HepG2 (cell line): Measurements from ENCODE around the gene TRMT1. TPM values are rescaled to one million over a fixed set of nuclear protein-coding genes. Genes with fewer than 3 reads are reported as not detected.

Experiments used
- ATAC-seq: fragments of 200-7000 bp; cut with Tn5 transposase; 3 replicates; pipeline ENCODE4 v1.9.1; 2020; ENCODE audit warnings: mild to moderate bottlenecking, moderate library complexity
- BruUV-seq: library from RNA; stranded (reverse); fragments of 400-500 nt; replicated peaks from 2 replicates; lab custom pipeline; 2021; lab: Mats Ljungman, UMichigan
- CTCF ChIA-PET: fragments of 300-600 bp; formaldehyde crosslinking; extraction: SDS; loops from one replicate; lab custom pipeline; 2021; ENCODE audit warnings: low total read pairs, inconsistent platforms, low intra/inter-chr PET ratio; lab: Yijun Ruan, JAX
- POLR2A ChIA-PET: fragments of 350-600 bp; sonication (Branson Sonifier 250); formaldehyde crosslinking; loops from one replicate; lab custom pipeline; 2020; ENCODE audit warnings: antibody characterized with exemption, inconsistent platforms; lab: Yijun Ruan, JAX
- DNase-seq: peaks from one replicate; pipeline ENCODE4 v3.0.0-alpha.2; 2015; ENCODE audit warnings: low spot score
- FAIRE-seq: peaks from 3 replicates; lab custom pipeline; 2011; peaks lifted over from hg19 to GRCh38; lab: Jason Lieb, UNC
- H2AFZ ChIP-seq: one replicate; pipeline ENCODE4 v1.6.1; 2011; ENCODE audit warnings: low read length, inconsistent platforms
- H3K27ac ChIP-seq: fragments of 300-600 bp; 3 replicates; pipeline ENCODE4 v1.8.0; 2011; ENCODE audit warnings: mixed run types, mild to moderate bottlenecking, mixed read lengths, low read length, inconsistent platforms; ENCODE audit not compliant: insufficient read depth; ENCODE audit errors: extremely low read length
- H3K27me3 ChIP-seq, 2 experiments: fragments of 200-600 bp in 1 of 2; 2 replicates in 1 of 2; 3 replicates in 1 of 2; pipeline versions ENCODE4 v1.6.0 to v1.8.0; 2011; ENCODE audit warnings: low read length in 2 of 2, mild to moderate bottlenecking in 2 of 2, moderate library complexity in 2 of 2, inconsistent platforms in 1 of 2; ENCODE audit not compliant: insufficient read depth in 2 of 2, control insufficient read depth in 1 of 2
- H3K36me3 ChIP-seq, 2 experiments: fragments of 200-600 bp in 1 of 2; replicated peaks in 1 of 2; 2 replicates in 1 of 2; 3 replicates in 1 of 2; pipeline versions ENCODE4 v1.5.1 to v1.8.0; 2011; ENCODE audit warnings: low read length in 2 of 2, inconsistent platforms in 1 of 2; ENCODE audit not compliant: insufficient read depth in 2 of 2, control insufficient read depth in 1 of 2
- H3K4me1 ChIP-seq: 2 replicates; pipeline ENCODE4 v1.5.1; 2012; ENCODE audit warnings: low read length, inconsistent platforms; ENCODE audit not compliant: insufficient read depth
- H3K4me2 ChIP-seq: 2 replicates; pipeline ENCODE4 v1.6.0; 2011; ENCODE audit warnings: low read depth, low read length, inconsistent platforms
- H3K4me3 ChIP-seq, 3 experiments: fragments of 200-600 bp in 1 of 3; sonication (generic), shearing (Covaris generic) in 1 of 3; replicated peaks in 1 of 3; 2 replicates each; pipeline ENCODE4 v1.5.1; 2011 to 2016; ENCODE audit warnings: low read length in 3 of 3, inconsistent platforms in 2 of 3, low read depth in 2 of 3, mild to moderate bottlenecking in 2 of 3, control low read depth in 1 of 3, mixed read lengths in 1 of 3; ENCODE audit not compliant: insufficient read depth in 1 of 3
- H3K79me2 ChIP-seq: one replicate; pipeline ENCODE4 v1.6.1; 2011; ENCODE audit warnings: low read length, inconsistent platforms; ENCODE audit not compliant: insufficient read depth
- H3K9ac ChIP-seq: 2 replicates; pipeline ENCODE4 v1.6.0; 2011; ENCODE audit warnings: mild to moderate bottlenecking, low read depth, low read length, inconsistent platforms; ENCODE audit not compliant: insufficient read depth
- H3K9me3 ChIP-seq: 2 replicates; pipeline ENCODE4 v1.5.1; 2012; ENCODE audit warnings: mild to moderate bottlenecking, low read length
- H4K20me1 ChIP-seq: 2 replicates; pipeline ENCODE4 v1.6.0; 2011; ENCODE audit warnings: inconsistent platforms, mild to moderate bottlenecking, low read length, moderate library complexity; ENCODE audit not compliant: insufficient read depth
- BCLAF1 ChIP-seq: fragments of 450-650 bp; IDR thresholded peaks from 2 replicates; pipeline ENCODE4 v1.6.1; 2017; ENCODE audit warnings: mild to moderate bottlenecking
- CEBPG ChIP-seq: IDR thresholded peaks from 2 replicates; pipeline ENCODE4 v1.6.1; 2016
- CREM ChIP-seq, 2 experiments: sonication (generic) in 1 of 2; formaldehyde crosslinking in 1 of 2; IDR thresholded peaks; 2 replicates each; pipeline versions ENCODE4 v1.4.0 to v1.6.1; 2016 to 2020; ENCODE audit warnings: antibody characterized with exemption in 1 of 2, mild to moderate bottlenecking in 1 of 2, missing genetic modification reagents in 1 of 2
- KDM2A ChIP-seq: sonication (generic); formaldehyde crosslinking; IDR thresholded peaks from 2 replicates; pipeline ENCODE4 v1.4.0; 2020; ENCODE audit warnings: low read depth, missing genetic modification reagents, borderline replicate concordance
- NFE2 ChIP-seq: sonication (generic); formaldehyde crosslinking; IDR thresholded peaks from 2 replicates; pipeline ENCODE4 v1.4.0; 2020; ENCODE audit warnings: missing genetic modification reagents
- REL ChIP-seq: sonication (generic); formaldehyde crosslinking; conservative IDR thresholded peaks from 2 replicates; pipeline ENCODE4 v1.8.0; 2022; ENCODE audit warnings: mild to moderate bottlenecking, missing genetic modification reagents, moderate library complexity
- SALL1 ChIP-seq: sonication (generic); formaldehyde crosslinking; IDR thresholded peaks from 2 replicates; pipeline ENCODE4 v1.8.0; 2022; ENCODE audit warnings: mild to moderate bottlenecking, missing genetic modification reagents
- SMAD1 ChIP-seq: sonication (generic); formaldehyde crosslinking; IDR thresholded peaks from 2 replicates; pipeline ENCODE4 v1.4.0; 2020; ENCODE audit warnings: missing genetic modification reagents, low read depth, mild to moderate bottlenecking, borderline replicate concordance
- SP140L ChIP-seq: sonication (generic); formaldehyde crosslinking; IDR thresholded peaks from 2 replicates; pipeline ENCODE4 v1.4.0; 2020; ENCODE audit warnings: missing genetic modification reagents, borderline replicate concordance
- STAG1 ChIP-seq: sonication (generic); formaldehyde crosslinking; IDR thresholded peaks from 2 replicates; pipeline ENCODE4 v1.4.0; 2020; ENCODE audit warnings: missing genetic modification reagents
- ZNF3 ChIP-seq: IDR thresholded peaks from 2 replicates; pipeline ENCODE4 v1.7.0; 2017; ENCODE audit warnings: inconsistent platforms
- ZNF615 ChIP-seq: sonication (generic); formaldehyde crosslinking; IDR thresholded peaks from 2 replicates; pipeline ENCODE4 v1.5.0; 2020; ENCODE audit warnings: mild to moderate bottlenecking, missing genetic modification reagents, borderline replicate concordance
- ZNF768 ChIP-seq: sonication (generic); formaldehyde crosslinking; IDR thresholded peaks from 2 replicates; pipeline ENCODE4 v1.4.0; 2020; ENCODE audit warnings: missing genetic modification reagents
- ZNF790 ChIP-seq: sonication (generic); formaldehyde crosslinking; IDR thresholded peaks from 2 replicates; pipeline ENCODE4 v1.8.0; 2022; ENCODE audit warnings: missing genetic modification reagents, mild to moderate bottlenecking, borderline replicate concordance
- WGBS: methylation state at CpG from one replicate; pipeline ENCODE4 v1.1.6; 2017; ENCODE audit warnings: low lambda C conversion rate; 5-methylcytosine and 5-hydroxymethylcytosine counted together
- in situ Hi-C: cut with HindIII; loops from 2 replicates; pipeline ENCODE4 v1.10.0; 2017; ENCODE audit warnings: low pct_unique_long_range_greater_than_20kb; ENCODE audit not compliant: extremely low pct_ligation_motif_present
- intact Hi-C: fragments of 100-400 bp; cut with micrococcal nuclease; formaldehyde crosslinking; loops from one replicate; pipeline ENCODE4 v1.10.0; 2022; ENCODE audit not compliant: unreplicated experiment
- polyA plus RNA-seq, 8 experiments: library from polyadenylated mRNA; depleted of rRNA in 3 of 8; stranded (reverse) in 7 of 8; unstranded in 1 of 8; fragments of >200 nt; fragmentation: Illumina TruSeq in 4 of 8; extraction: Trizol in 4 of 8; gene quantifications; 2 replicates each; pipeline versions ENCODE4 v1.2.1 to v1.2.3, GENCODE V29; 2011 to 2016; ENCODE audit warnings: low read depth in 4 of 8, missing spikeins in 1 of 8, mixed read lengths in 1 of 8; ENCODE audit not compliant: insufficient read depth in 1 of 8
- total RNA-seq, 5 experiments: library from RNA; depleted of rRNA; stranded (reverse); fragments of >200 nt; fragmentation: Illumina TruSeq; extraction: Trizol; gene quantifications; 2 replicates each; pipeline ENCODE4 v1.2.3, GENCODE V29; 2016; ENCODE audit warnings: low read depth in 1 of 5
- TF ChIP-seq, protein P1 (sequence below): sonication (generic); formaldehyde crosslinking; IDR thresholded peaks from 2 replicates; pipeline ENCODE4 v1.4.0; 2020; ENCODE audit warnings: missing genetic modification reagents

TRMT1 gene
- total and polyA plus RNA-seq, 2 of the 13 experiments (the other 11 are each of a cell fraction or from before 2014, with no cell fraction given) = 35.5 to 44.1 TPM

DNA sequence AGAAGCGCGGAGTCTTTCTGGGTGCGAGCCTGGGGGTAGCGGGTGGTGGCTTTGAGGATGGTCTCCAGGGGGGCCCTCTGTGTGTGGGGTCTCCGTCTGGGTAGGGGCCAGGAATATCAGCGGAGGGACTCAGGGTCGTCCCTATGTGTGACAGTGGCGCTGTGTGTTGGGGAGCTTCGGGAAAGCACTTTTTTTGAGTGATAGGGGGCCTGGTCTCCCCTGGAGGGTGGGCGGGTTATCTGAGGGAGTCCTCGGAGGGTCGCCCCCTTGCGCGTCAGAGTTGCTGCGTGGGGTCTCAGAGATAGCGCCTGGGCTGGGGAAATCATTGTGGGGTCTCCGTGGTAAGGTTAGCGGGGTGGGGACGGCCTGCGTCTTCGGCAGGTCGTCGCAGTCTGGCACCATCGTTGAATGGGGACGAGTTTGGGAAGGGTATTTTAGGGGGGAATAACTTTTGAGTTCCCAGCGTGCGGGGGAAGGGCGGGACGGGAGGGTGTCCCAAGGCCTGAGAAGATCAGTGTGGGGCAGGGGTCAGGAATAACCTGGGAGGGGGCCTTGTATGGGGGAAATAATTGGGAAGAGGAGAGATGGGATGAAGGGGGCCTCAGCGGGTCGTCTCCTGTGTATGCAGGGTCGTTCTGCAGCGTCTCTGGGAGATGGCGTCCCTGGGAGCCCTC is 34.5 kb upstream of the TRMT1 start (continued):
- TF ChIP-seq, protein P1, sequence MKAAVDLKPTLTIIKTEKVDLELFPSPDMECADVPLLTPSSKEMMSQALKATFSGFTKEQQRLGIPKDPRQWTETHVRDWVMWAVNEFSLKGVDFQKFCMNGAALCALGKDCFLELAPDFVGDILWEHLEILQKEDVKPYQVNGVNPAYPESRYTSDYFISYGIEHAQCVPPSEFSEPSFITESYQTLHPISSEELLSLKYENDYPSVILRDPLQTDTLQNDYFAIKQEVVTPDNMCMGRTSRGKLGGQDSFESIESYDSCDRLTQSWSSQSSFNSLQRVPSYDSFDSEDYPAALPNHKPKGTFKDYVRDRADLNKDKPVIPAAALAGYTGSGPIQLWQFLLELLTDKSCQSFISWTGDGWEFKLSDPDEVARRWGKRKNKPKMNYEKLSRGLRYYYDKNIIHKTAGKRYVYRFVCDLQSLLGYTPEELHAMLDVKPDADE (CRISPR knock-in tag) = no peak
- TF ChIP-seq ZNF790 = no peak
- TF ChIP-seq, all 625 proteins: peak for 20

DNA sequence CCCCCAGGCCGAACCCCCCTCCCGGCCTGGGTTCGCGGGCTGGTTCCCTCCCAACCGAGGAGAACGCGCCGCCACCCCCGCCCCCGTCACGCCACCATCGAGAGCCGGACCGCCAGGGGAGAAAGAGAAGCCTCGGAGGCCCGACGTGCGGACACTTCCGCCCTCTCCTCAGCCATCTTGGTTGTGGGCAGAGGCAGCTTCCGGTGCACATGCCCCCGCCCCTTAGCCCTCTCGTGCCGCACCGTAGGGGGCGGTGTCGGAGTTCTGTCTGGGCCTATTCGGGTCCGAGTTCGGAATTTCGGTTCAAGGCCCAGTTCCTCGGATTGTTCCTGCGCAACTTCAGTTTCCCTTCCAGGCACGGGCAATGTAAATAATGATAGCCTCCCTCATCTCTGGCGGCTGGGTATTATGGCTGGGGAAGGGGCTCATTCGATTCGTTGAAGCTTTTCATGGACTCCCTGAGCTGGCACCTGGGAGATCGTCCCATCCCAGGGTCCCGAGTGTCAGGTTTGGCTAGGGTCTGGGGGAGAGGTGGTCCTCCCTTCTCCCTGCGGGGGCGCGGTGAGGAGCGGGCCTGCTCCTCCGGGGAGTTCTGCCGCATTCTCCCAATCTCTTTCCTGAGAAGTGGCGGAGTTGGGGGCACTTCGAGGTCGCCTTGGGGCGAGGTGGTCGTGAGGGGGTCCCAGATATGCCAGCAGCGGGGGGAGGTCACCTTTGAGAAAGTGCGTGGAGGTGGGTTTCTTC is 33.8 kb upstream of the TRMT1 start, which contains the start of the genes IER2 and STX10:
TSS of gene IER2 (plus strand) at position 225 of the 744 bp plus-strand sequence. CDS start 2,776 bp downstream, outside the sequence.
TSS of gene STX10 (minus strand) at position 189 of the 744 bp plus-strand sequence. CDS start 202 bp downstream, outside the sequence.
- peak; percentile 68 for ATAC-seq
- ChIA-PET POLR2A (interaction anchor here (0.5 to 3.1 kb wide), 14 partner anchors 9 to 185 kb away, joined by 3 to 39 read pairs (median 4); partner anchors contain the start of gene NACC1), CTCF (interaction anchor here (1.4 to 1.6 kb wide), 2 partner anchors 45 to 84 kb away, joined by 4 to 7 read pairs; no protein-coding TSS in a partner anchor)
- H2AFZ ChIP-seq = no peak within 1 kb of the TSS
- peak within 1 kb of the TSS; percentile 92 to 97 (median 96) for H3K4me3 ChIP-seq
- intact Hi-C loops (loop anchor here (2.0 to 5.0 kb wide), 3 partner anchors 16 to 697 kb away; partner anchors contain the start of genes NACC1 and TRMT1), in situ Hi-C loops (loop anchor here (5.0 kb wide), 2 partner anchors 33 to 42 kb away; partner anchors contain the start of genes NACC1 and TRMT1)
- peak within 1 kb of the TSS; percentile 98 for H3K9ac ChIP-seq
- no peaks in the 10 kb centered on the region for H3K9me3 ChIP-seq
- peak within 1 kb of the TSS; percentile 98 for H3K4me2 ChIP-seq
- peak; percentile 91 for DNase-seq
- 0% methylated on average over 14 of the region's 51 CpGs for WGBS
- H3K36me3 ChIP-seq = peaks cover 0 to under 1% of the 10 kb centered on the region in 2 experiments; a peak in 2 of 5 replicates
- FAIRE-seq = peak; percentile 83
- no TSS peak for BruUV-seq
- H3K27me3 ChIP-seq = no peaks in the 10 kb centered on the region; a peak in 1 of 5 replicates
- peaks cover 3% of the 10 kb centered on the region; the same call in 1 of the 2 replicates for H4K20me1 ChIP-seq
- H3K79me2 ChIP-seq = peaks cover 49% of the 10 kb centered on the region
- peak within 1 kb of the TSS; percentile 94 for H3K27ac ChIP-seq
- peaks cover 29% of the 10 kb centered on the region for H3K4me1 ChIP-seq
- TF ChIP-seq STAG1 = peak; percentile 64
- peak; percentile 73; the same call in 1 of the 2 replicates for TF ChIP-seq ZNF615 (CRISPR knock-in tag)
- TF ChIP-seq ZNF768 (CRISPR knock-in tag) = no peak
- TF ChIP-seq CREM (IDR thresholded peaks at IDR 0.05) = peak; percentile 86
- no peak for TF ChIP-seq CREM (CRISPR knock-in tag; IDR thresholded peaks at IDR 0.05)
- TF ChIP-seq BCLAF1 = no peak
- TF ChIP-seq CEBPG (CRISPR knock-in tag) = peak; percentile 52
- peak; percentile 93 for TF ChIP-seq SALL1 (CRISPR knock-in tag)
- peak; percentile 87 for TF ChIP-seq KDM2A (CRISPR knock-in tag)
- no peak for TF ChIP-seq SMAD1
- no peak for TF ChIP-seq ZNF3 (CRISPR knock-in tag)
- TF ChIP-seq REL (CRISPR knock-in tag) = 0 out of 2 replicates have a peak, but pooled peaks have one; percentile 52
- TF ChIP-seq NFE2 = no peak
- peak; percentile 85; the same call in 1 of the 2 replicates for TF ChIP-seq SP140L (CRISPR knock-in tag)
